H1 (cell line): ENCODE measurements around the gene HOATZ. TPM values are rescaled to one million over a fixed set of nuclear protein-coding genes. Genes with fewer than 3 reads are reported as not detected.

Experiments used
- CTCF ChIA-PET: fragments of 300-600 bp; sonication (Branson Sonifier 250); formaldehyde crosslinking; loops from one replicate; lab custom pipeline; 2021; ENCODE audit not compliant: partially characterized antibody; lab: Charles Lee
- POLR2A ChIA-PET: fragments of 300-600 bp; sonication (Branson Sonifier 250); formaldehyde crosslinking; loops from one replicate; lab custom pipeline; 2021; ENCODE audit warnings: inconsistent platforms; ENCODE audit not compliant: partially characterized antibody; lab: Charles Lee
- DNase-seq, 2 experiments: peaks; one replicate each; pipeline versions ENCODE4 v3.0.0 to v3.0.0-alpha.2; 2010 to 2022; ENCODE audit warnings: low spot score in 2 of 2, low read depth in 1 of 2, mixed read lengths in 1 of 2
- FAIRE-seq: peaks from 2 replicates; lab custom pipeline; 2011; peaks lifted over from hg19 to GRCh38; lab: Jason Lieb, UNC
- H2AFZ ChIP-seq: 2 replicates; pipeline ENCODE4 v1.8.1; 2012; ENCODE audit warnings: low read length, inconsistent platforms
- H2AK5ac ChIP-seq: 2 replicates; pipeline ENCODE4 v1.6.1; 2013; ENCODE audit warnings: low read depth, low read length
- H2BK120ac ChIP-seq: replicated peaks from 2 replicates; pipeline ENCODE3; 2013; ENCODE audit warnings: low read depth, low read length, inconsistent platforms
- H2BK12ac ChIP-seq: 2 replicates; pipeline ENCODE4 v1.6.1; 2013; ENCODE audit warnings: low read depth, low read length
- H2BK15ac ChIP-seq: 2 replicates; pipeline ENCODE4 v1.6.1; 2013; ENCODE audit warnings: low read length
- H2BK20ac ChIP-seq: 2 replicates; pipeline ENCODE4 v1.6.1; 2013; ENCODE audit warnings: low read length
- H2BK5ac ChIP-seq: 2 replicates; pipeline ENCODE4 v1.6.1; 2013; ENCODE audit warnings: low read depth, low read length
- H3K14ac ChIP-seq: 2 replicates; pipeline ENCODE4 v1.6.1; 2013; ENCODE audit warnings: inconsistent platforms; ENCODE audit not compliant: insufficient read length
- H3K18ac ChIP-seq: 2 replicates; pipeline ENCODE4 v1.6.1; 2013; ENCODE audit warnings: low read length; ENCODE audit errors: extremely low read depth
- H3K23ac ChIP-seq: 2 replicates; pipeline ENCODE4 v1.6.1; 2013; ENCODE audit warnings: inconsistent platforms; ENCODE audit not compliant: insufficient read length
- H3K23me2 ChIP-seq: 2 replicates; pipeline ENCODE4 v1.6.1; 2013; ENCODE audit warnings: low read depth, low read length
- H3K27ac ChIP-seq: 2 replicates; pipeline ENCODE4 v1.6.1; 2011; ENCODE audit warnings: low read depth, low read length, inconsistent platforms
- H3K27me3 ChIP-seq, 4 experiments: replicated peaks in 1 of 4; 1 replicate in 1 of 4; 2 replicates in 3 of 4; pipeline versions ENCODE4 v1.6.1 to v1.8.1; 2011 to 2013; ENCODE audit warnings: low read length in 3 of 4, mild to moderate bottlenecking in 3 of 4, inconsistent platforms in 2 of 4, mixed read lengths in 2 of 4, moderate library complexity in 1 of 4; ENCODE audit not compliant: control insufficient read depth in 3 of 4, insufficient read depth in 3 of 4; ENCODE audit errors: extremely low read depth in 1 of 4
- H3K36me3 ChIP-seq, 4 experiments: 2 replicates each; pipeline versions ENCODE4 v1.6.1 to v1.8.1; 2011 to 2013; ENCODE audit warnings: mild to moderate bottlenecking in 4 of 4, low read length in 3 of 4, moderate library complexity in 2 of 4, control low read depth in 1 of 4, inconsistent platforms in 1 of 4; ENCODE audit not compliant: insufficient read depth in 4 of 4, control insufficient read depth in 2 of 4
- H3K4ac ChIP-seq: replicated peaks from 2 replicates; pipeline ENCODE3; 2013; ENCODE audit warnings: low read length, low read depth, mixed read lengths, inconsistent platforms; ENCODE audit not compliant: insufficient read length
- H3K4me1 ChIP-seq, 4 experiments: replicated peaks in 1 of 4; 1 replicate in 1 of 4; 2 replicates in 3 of 4; pipeline versions ENCODE4 v1.6.1 to v1.8.1; 2011 to 2013; ENCODE audit warnings: low read length in 3 of 4, inconsistent platforms in 2 of 4, mixed read lengths in 1 of 4; ENCODE audit not compliant: insufficient read depth in 4 of 4, control insufficient read depth in 3 of 4
- H3K4me2 ChIP-seq, 2 experiments: 2 replicates each; pipeline versions ENCODE4 v1.6.1 to v1.8.1; 2011 to 2013; ENCODE audit warnings: low read depth in 2 of 2, low read length in 2 of 2, control low read depth in 1 of 2, inconsistent platforms in 1 of 2, mild to moderate bottlenecking in 1 of 2; ENCODE audit not compliant: insufficient read depth in 1 of 2
- H3K4me3 ChIP-seq, 4 experiments: fragments of 200-600, 300-600 bp in 1 of 4; sonication (generic), shearing (Covaris generic), sonication (Bioruptor Twin) in 1 of 4; 2 replicates each; pipeline versions ENCODE4 v1.5.1 to v1.8.1; 2011 to 2016; ENCODE audit warnings: low read length in 4 of 4, low read depth in 3 of 4, control low read depth in 2 of 4, inconsistent platforms in 2 of 4, mild to moderate bottlenecking in 2 of 4, mixed read lengths in 1 of 4, moderate library complexity in 1 of 4; ENCODE audit not compliant: insufficient read depth in 2 of 4; ENCODE audit errors: extremely low read depth in 1 of 4
- H3K56ac ChIP-seq: replicated peaks from 2 replicates; pipeline ENCODE3; 2013; ENCODE audit warnings: low read depth, mild to moderate bottlenecking, mixed read lengths, low read length, inconsistent platforms; ENCODE audit not compliant: insufficient read length
- H3K79me1 ChIP-seq: 2 replicates; pipeline ENCODE4 v1.6.1; 2013; ENCODE audit warnings: low read depth, low read length, control low read depth
- H3K79me2 ChIP-seq, 2 experiments: 2 replicates each; pipeline versions ENCODE4 v1.6.1 to v1.8.1; 2012 to 2013; ENCODE audit warnings: low read length in 2 of 2, mild to moderate bottlenecking in 2 of 2, inconsistent platforms in 1 of 2; ENCODE audit not compliant: insufficient read depth in 2 of 2, control insufficient read depth in 1 of 2
- H3K9ac ChIP-seq, 4 experiments: replicated peaks in 1 of 4; 1 replicate in 1 of 4; 2 replicates in 3 of 4; pipeline versions ENCODE4 v1.6.1 to v1.8.1; 2011 to 2013; ENCODE audit warnings: low read depth in 3 of 4, low read length in 3 of 4, control low read depth in 2 of 4, mild to moderate bottlenecking in 2 of 4, moderate library complexity in 2 of 4, inconsistent platforms in 1 of 4; ENCODE audit errors: extremely low read depth in 1 of 4
- H3K9me3 ChIP-seq, 2 experiments: 2 replicates each; pipeline versions ENCODE4 v1.6.1 to v1.8.1; 2012 to 2013; ENCODE audit warnings: mild to moderate bottlenecking in 2 of 2, moderate library complexity in 2 of 2, control low read depth in 1 of 2, inconsistent platforms in 1 of 2, low read depth in 1 of 2, low read length in 1 of 2, mixed read lengths in 1 of 2; ENCODE audit not compliant: insufficient read depth in 2 of 2
- H4K20me1 ChIP-seq, 2 experiments: replicated peaks in 1 of 2; 2 replicates each; pipeline versions ENCODE3 to v1.8.1; 2011 to 2013; ENCODE audit warnings: inconsistent platforms in 2 of 2, low read length in 2 of 2, mild to moderate bottlenecking in 1 of 2; ENCODE audit not compliant: insufficient read depth in 2 of 2, control insufficient read depth in 1 of 2
- H4K5ac ChIP-seq: 2 replicates; pipeline ENCODE4 v1.6.1; 2013; ENCODE audit warnings: low read length, low read depth, mixed read lengths, inconsistent platforms; ENCODE audit not compliant: insufficient read length
- H4K8ac ChIP-seq: 2 replicates; pipeline ENCODE4 v1.8.0; 2013; ENCODE audit warnings: mild to moderate bottlenecking, moderate library complexity, low read length, inconsistent platforms; ENCODE audit not compliant: insufficient read depth; ENCODE audit errors: extremely low read depth
- H4K91ac ChIP-seq: replicated peaks from 2 replicates; pipeline ENCODE3; 2013; ENCODE audit warnings: low read length, mixed read lengths, inconsistent platforms; ENCODE audit not compliant: insufficient read length
- CBX8 ChIP-seq: fragments of 300-800, 300-1000 bp; sonication (generic); IDR thresholded peaks from 2 replicates; pipeline ENCODE4 v1.7.1; 2016; ENCODE audit warnings: low read depth, low read length, borderline replicate concordance
- EGR1 ChIP-seq: IDR thresholded peaks from 2 replicates; pipeline ENCODE4 v1.6.1; 2011; ENCODE audit warnings: low read depth, low read length, borderline replicate concordance
- POU5F1 ChIP-seq: IDR thresholded peaks from 2 replicates; pipeline ENCODE4 v1.6.1; 2011; ENCODE audit warnings: low read depth, mild to moderate bottlenecking, low read length, moderate library complexity
- SP2 ChIP-seq: IDR thresholded peaks from 2 replicates; pipeline ENCODE4 v1.6.1; 2012; ENCODE audit warnings: mild to moderate bottlenecking, low read length, inconsistent platforms
- SP4 ChIP-seq: IDR thresholded peaks from 2 replicates; pipeline ENCODE4 v1.6.1; 2012; ENCODE audit warnings: low read length, inconsistent platforms
- SUZ12 ChIP-seq: fragments of 200-600 bp; sonication (generic); IDR thresholded peaks from 2 replicates; pipeline ENCODE4 v1.6.1; 2012; ENCODE audit warnings: mild to moderate bottlenecking, inconsistent platforms, low read length, moderate library complexity, mixed read lengths
- WGBS, 2 experiments: shearing (Covaris generic) in 1 of 2; methylation state at CpG; one replicate each; pipeline versions ENCODE4 v1.1.6 to v1.1.7; 2013 to 2015; ENCODE audit warnings: low lambda C conversion rate in 2 of 2, mixed read lengths in 2 of 2, inconsistent platforms in 1 of 2, low coverage in 1 of 2, missing lambda C conversion rate in 1 of 2; ENCODE audit not compliant: insufficient replicate concordance in 2 of 2, insufficient coverage in 1 of 2, insufficient read length in 1 of 2; ENCODE audit errors: extremely low coverage in 1 of 2, missing lambda C conversion rate in 1 of 2; 5-methylcytosine and 5-hydroxymethylcytosine counted together
- polyA plus RNA-seq, 7 experiments: library from polyadenylated mRNA; depleted of rRNA in 3 of 7; stranded (reverse) in 5 of 7; unstranded in 2 of 7; fragments of >200 nt in 5 of 7; fragments of 200-250 nt in 2 of 7; gene quantifications; 1 replicate in 5 of 7; 2 replicates in 1 of 7; 4 replicates in 1 of 7; pipeline versions ENCODE4 v1.2.1 to v1.2.3, GENCODE V29; 2011 to 2013; ENCODE audit warnings: missing spikeins in 2 of 7, mixed read lengths in 2 of 7
- total RNA-seq: library from RNA; stranded (reverse); fragmentation: NEBNext Ultra II Directional; extraction: Animal tissue kit (Norgen Biotek cat#: 25700); gene quantifications from 2 replicates; pipeline ENCODE4 v1.2.1, GENCODE V29; 2021

HOATZ gene
- total and polyA plus RNA-seq, 2 of the 8 experiments (the other 6 are each of a cell fraction or from before 2014, with no cell fraction given) = not detected

GRCh38 chr11:111476956-111477355 is 37.6 kb upstream of the HOATZ start:
- Histone ChIP-seq H4K5ac (no peak overlapping the region), H2BK20ac (no peak overlapping the region), H3K4me3 (no peak overlapping the region), H3K23ac (no peak overlapping the region), H3K79me2 (no peaks in the 10 kb centered on the region), H4K91ac (no peak overlapping the region), H2AFZ (no peak overlapping the region), H2BK5ac (no peak overlapping the region), H3K18ac (no peak overlapping the region), H3K9ac (no peak overlapping the region), H3K56ac (no peak overlapping the region), H2AK5ac (no peak overlapping the region), H3K27ac (no peak overlapping the region), H4K8ac (no peak overlapping the region), H3K4ac (no peak overlapping the region), H4K20me1 (no peaks in the 10 kb centered on the region), H3K4me1 (no peaks in the 10 kb centered on the region), H3K27me3 (0 out of 7 replicates have a peak, but pooled peaks cover 0 to 2% (median 0%) of the 10 kb centered on the region in 4 experiments), H3K79me1 (no peaks in the 10 kb centered on the region), H3K9me3 (0 out of 4 replicates have a peak, but pooled peaks cover 0 to 3% of the 10 kb centered on the region in 2 experiments), H2BK15ac (no peak overlapping the region), H3K36me3 (no peaks in the 10 kb centered on the region), H2BK12ac (no peak overlapping the region), H2BK120ac (no peak overlapping the region), H3K23me2 (no peaks in the 10 kb centered on the region), H3K4me2 (no peak overlapping the region), H3K14ac (no peak overlapping the region)
- POLR2A ChIA-PET = no interaction called here
- no peak for TF ChIP-seq SUZ12
- no peak for TF ChIP-seq POU5F1
- no peak for TF ChIP-seq SP4
- TF ChIP-seq CBX8 = no peak
- TF ChIP-seq EGR1 = no peak
- no peak for TF ChIP-seq SP2
- FAIRE-seq = no peak
- no peak for DNase-seq
- CTCF ChIA-PET = interaction anchor here (1.0 to 1.5 kb wide), 4 partner anchors 14 to 24 kb away, joined by 3 to 5 read pairs (median 4); no protein-coding TSS in a partner anchor
- 80% methylated on average over 3 of the region's 3 CpGs; no CpG with 5 or more reads in 1 of the 2 experiments for WGBS, 2 experiments
